Renal cortex interstitium (tissue), 11 donors: Measurements from ENCODE around the gene TGFBRAP1. TPM values are rescaled to one million over a fixed set of nuclear protein-coding genes. Genes with fewer than 3 reads are reported as not detected.

Experiments used
- DNase-seq, 11 donors: peaks; one replicate each; pipeline ENCODE4 v3.0.0-alpha.2; 2013; ENCODE audit warnings: low read depth in 9 of 11, low spot score in 4 of 11; ENCODE audit errors: extremely low read depth in 1 of 11
- polyA plus RNA-seq, 3 donors: library from polyadenylated mRNA; unstranded; fragments of 120-200 nt; gene quantifications; one replicate each; pipeline ENCODE4 v1.2.1, GENCODE V29; 2013; ENCODE audit not compliant: insufficient read length in 3 of 3

TGFBRAP1 gene
- polyA plus RNA-seq, 3 donors, result 15.0 to 15.6 (median 15.1) TPM

- DNase-seq, result no peak
Measured at GRCh38 chr2:105325389-105325963, 4.1 kb downstream of the TGFBRAP1 start.

DNA sequence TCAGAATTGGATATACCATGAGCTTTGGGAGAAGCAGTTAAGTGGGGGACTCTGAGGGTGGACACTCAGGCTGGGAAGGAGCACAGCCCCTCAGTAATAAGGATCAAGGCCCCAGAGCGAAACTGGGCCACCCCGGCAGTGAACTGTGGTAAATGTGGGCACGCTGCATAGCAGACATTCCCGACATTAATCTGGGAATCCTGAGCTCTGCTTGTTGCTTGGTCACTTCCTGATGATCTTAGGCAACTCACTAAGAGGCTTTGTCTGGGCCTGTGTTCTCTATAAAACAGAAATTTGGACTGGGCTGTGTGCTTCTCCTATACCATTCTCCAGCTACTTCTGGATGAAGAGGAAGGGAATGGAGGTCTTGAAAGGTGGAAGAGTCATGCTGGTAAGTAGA lies 4.8 kb downstream of the TGFBRAP1 start:
- no peak for DNase-seq

- DNase-seq, result no peak
Measured at GRCh38 chr2:105324101-105324500, 5.4 kb downstream of the TGFBRAP1 start.

GRCh38 chr2:105323111-105323510 lies 6.4 kb downstream of the TGFBRAP1 start:
- no peak for DNase-seq

DNA sequence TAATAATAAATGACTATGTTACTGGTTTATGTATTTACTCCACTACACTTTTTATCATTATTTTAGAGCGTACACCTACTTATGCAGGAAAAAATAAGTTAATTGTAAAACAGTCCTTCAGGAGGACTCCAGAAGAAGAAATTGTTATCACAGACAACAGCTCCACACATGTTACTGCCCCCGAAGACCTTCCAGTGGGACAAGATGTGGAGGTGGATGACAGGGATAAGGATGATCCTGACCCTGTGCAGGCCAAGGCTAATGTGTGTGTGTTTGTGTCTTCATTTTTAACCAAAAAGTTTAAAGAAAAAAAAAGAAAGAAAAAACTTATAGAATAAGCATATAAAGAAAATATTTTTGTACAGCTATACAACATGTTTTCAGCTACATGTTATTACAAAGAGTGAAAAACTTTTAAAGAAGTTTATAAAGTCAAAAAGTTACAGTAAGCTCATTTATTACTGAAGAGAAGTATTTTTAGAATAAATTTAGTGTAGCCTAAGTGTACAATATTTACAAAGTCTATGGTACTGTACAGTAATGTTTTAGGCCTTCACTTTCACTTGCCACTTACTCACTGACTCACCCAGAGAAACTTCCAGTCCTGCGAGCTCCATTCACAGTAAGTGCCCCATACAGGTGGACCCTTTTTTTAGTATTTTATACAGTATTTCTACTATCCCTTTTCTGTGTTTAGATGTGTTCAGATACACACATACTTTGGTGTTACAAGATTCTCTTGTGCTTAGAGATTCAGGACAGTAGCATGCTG lies 7.5 kb downstream of the TGFBRAP1 start:
- DNase-seq, result no peak

DNA sequence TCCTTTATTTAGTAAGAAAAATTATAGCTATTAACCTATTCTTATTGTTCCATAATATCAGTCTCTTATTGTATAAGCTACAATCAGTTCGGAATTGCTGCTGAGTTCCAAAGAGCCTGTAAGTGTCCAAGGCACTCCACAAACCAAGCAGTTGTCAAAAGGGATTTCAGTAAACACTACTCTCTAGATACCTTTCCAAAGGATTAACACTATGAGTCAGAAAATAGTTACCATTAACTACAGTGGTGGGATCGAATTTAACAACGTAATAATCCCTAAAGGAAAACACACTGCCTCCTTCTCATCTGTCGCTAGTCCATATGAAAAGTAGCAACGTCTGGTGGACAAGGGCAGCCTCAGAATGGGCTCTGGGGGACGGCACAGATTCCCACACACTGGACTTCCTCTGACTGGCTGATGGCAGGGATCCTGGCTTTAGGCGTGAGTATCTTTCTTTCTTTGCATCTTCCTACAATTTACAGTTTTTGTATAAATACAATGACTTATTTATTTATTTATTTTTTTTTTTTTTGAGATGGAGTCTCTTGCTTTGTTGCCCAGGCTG lies 8.8 kb downstream of the TGFBRAP1 start:
- DNase-seq, result no peak

GRCh38 chr2:105317937-105318336 lies 11.6 kb downstream of the TGFBRAP1 start:
- DNase-seq, result no peak

DNA sequence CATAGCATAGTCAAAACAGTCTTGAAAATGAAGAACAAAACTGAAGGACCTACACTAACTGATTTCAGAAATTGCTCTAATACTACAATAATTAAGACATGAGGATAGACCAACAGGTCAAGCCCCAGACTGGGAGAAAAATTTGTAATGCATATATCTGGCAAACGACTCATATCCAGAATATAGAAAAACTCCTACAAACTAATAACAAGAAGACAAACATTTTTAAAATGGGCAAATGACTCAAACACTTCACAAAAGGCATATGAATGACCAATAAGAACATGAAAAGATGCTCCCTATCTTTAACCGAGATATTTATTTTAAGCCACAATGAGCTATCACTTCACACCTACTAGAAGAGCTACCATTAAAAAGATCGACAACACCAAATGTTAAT lies 14.2 kb downstream of the TGFBRAP1 start:
- no peak for DNase-seq

DNA sequence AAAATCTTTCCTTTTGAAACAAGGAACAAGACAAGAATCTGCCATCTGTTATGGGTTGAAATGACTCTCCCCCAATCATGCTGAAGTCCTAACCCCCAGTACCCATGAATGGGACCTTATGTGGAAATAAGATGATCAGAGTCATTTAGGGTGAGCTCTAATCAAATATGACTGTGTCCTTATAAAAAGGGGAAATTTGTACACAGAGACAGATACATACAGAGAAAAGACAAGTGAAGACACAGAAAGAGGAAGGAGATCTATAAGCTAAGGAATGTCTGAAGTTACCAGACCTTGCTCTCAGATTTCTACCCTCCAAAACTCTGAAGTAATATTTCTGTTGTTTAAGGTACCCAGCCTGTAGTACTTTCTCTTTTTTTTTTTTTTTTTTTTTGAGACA lies 15.7 kb downstream of the TGFBRAP1 start:
- DNase-seq, result no peak

- no peak for DNase-seq
Measured at GRCh38 chr2:105309147-105309545, 20.4 kb downstream of the TGFBRAP1 start.

- DNase-seq, result no peak
Measured at GRCh38 chr2:105308382-105309146, 21.0 kb downstream of the TGFBRAP1 start.

DNA sequence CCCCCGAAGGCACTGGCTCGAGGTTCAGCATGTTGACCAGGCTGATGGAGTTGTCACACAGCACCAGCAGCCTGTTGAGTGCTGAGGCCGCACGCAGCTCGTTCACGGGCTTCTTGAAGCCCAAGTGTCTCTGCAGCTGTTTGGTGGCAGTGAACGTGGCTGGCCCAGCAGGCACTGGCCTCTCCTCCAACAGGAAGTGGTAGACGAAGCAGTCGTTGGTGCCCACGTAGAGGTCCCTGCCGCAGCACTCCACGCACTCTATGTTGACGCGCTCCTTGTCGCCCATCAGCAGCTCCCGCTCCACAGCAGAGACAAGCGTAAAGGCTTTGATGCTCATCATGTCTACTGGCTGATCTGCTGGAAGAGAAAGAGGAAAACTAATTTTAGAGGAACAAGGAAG lies 21.6 kb downstream of the TGFBRAP1 start:
- DNase-seq, result no peak

GRCh38 chr2:105307550-105307949 lies 22.0 kb downstream of the TGFBRAP1 start:
- no peak for DNase-seq

DNA sequence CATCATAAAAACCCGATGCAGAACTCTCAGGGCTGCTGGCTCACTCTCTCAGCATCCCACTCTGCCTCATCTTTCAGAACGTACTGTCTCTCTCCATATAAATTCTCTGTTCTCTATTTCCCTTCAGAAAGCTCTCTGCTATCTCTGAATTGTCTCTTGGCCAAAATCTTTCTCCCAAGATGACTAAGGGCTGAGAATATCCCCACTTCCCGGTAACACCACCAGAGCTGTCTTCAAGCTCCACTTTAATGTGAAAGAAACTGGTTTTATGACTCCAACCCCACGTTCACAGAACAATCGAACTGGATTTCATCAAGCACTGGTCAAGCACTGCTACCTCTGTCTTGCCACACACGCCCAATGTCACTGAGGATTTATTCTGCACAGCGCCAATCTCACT lies 22.4 kb downstream of the TGFBRAP1 start:
- no peak for DNase-seq

DNA sequence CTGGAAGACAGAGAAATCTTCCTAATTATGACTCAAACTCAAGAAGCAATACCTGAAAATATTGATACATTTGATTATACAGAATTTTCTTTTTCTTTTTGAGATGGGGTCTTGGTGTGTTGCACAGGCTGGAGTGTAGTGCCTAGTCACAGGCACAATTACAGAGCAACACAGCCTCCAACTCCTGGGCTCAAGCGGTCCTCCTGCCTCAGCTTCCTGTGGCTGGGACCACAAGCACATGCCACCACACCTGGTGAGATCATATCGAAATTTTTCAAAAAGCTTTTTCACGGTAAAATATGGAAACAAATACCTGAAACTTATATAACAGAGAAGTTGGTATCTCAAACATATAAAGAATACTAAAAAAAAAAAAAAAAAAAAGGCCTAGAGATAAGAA lies 27.9 kb downstream of the TGFBRAP1 start:
- no peak for DNase-seq

DNA sequence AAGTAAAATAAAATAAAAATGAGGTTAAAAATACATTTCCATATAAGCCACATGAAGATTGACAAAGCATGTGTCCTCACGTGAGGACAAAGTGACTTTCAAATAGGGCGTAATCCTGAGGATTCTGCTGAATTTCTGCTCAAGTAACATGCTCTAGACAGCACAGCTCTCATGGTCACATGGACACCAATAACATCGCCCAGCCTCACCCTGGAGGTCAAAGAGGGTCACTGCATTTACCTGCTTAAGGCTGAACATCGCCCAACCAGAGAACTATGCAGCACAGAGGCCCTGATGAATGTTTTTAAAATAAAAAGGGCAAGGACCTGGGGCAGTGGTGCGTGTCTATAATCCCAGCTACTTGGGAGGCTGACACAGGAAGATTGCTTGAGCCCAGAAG lies 30.2 kb downstream of the TGFBRAP1 start:
- no peak for DNase-seq

- no peak for DNase-seq
Measured at GRCh38 chr2:105298017-105298416, 31.5 kb downstream of the TGFBRAP1 start.

GRCh38 chr2:105297216-105297615 lies 32.3 kb downstream of the TGFBRAP1 start:
- DNase-seq, result no peak

- DNase-seq, result no peak
Measured at GRCh38 chr2:105296017-105296611, 33.4 kb downstream of the TGFBRAP1 start.
